Heart left ventricle (tissue), 16 donors: ENCODE measurements around the gene CBX5. TPM values are rescaled to one million over a fixed set of nuclear protein-coding genes. Genes with fewer than 3 reads are reported as not detected.

Experiments used
- ATAC-seq, 4 donors: fragments of 200-7000 bp; cut with Tn5 transposase; one replicate each; pipeline ENCODE4 v1.9.1; 2020 to 2022; ENCODE audit warnings: moderate library complexity in 4 of 4, mild to moderate bottlenecking in 3 of 4, moderate number of reproducible peaks in 1 of 4
- DNase-seq, 5 donors: peaks; one replicate each; pipeline ENCODE4 v3.0.0-alpha.2; 2020
- H3K27ac ChIP-seq, 12 donors: fragments of 200-600 bp; sonication (generic) in 4 of 12; one replicate each; pipeline versions ENCODE4 v1.5.0 to v1.8.0; 2016 to 2022; ENCODE audit warnings: mild to moderate bottlenecking in 2 of 12
- H3K27me3 ChIP-seq, 9 donors: fragments of 200-600 bp; sonication (generic) in 2 of 9; one replicate each; pipeline versions ENCODE4 v1.5.1 to v1.8.0; 2016 to 2022; ENCODE audit warnings: mild to moderate bottlenecking in 3 of 9
- H3K36me3 ChIP-seq, 9 donors: fragments of 200-600 bp; sonication (generic) in 2 of 9; one replicate each; pipeline versions ENCODE4 v1.5.0 to v1.8.0; 2018 to 2022; ENCODE audit warnings: mild to moderate bottlenecking in 2 of 9
- H3K4me1 ChIP-seq, 12 donors: fragments of 200-600 bp; sonication (generic) in 4 of 12; one replicate each; pipeline versions ENCODE4 v1.5.0 to v1.8.0; 2016 to 2022; ENCODE audit warnings: mild to moderate bottlenecking in 3 of 12
- H3K4me3 ChIP-seq, 12 donors: fragments of 200-600 bp; sonication (generic) in 4 of 12; one replicate each; pipeline versions ENCODE4 v1.5.0 to v1.8.0; 2017 to 2022; ENCODE audit warnings: mild to moderate bottlenecking in 9 of 12, moderate library complexity in 4 of 12
- H3K9me3 ChIP-seq, 12 donors: fragments of 200-600 bp; sonication (generic) in 4 of 12; one replicate each; pipeline versions ENCODE4 v1.5.0 to v1.8.0; 2016 to 2022; ENCODE audit warnings: mild to moderate bottlenecking in 1 of 12
- POLR2A ChIP-seq, 2 donors: fragments of 450-650 bp; IDR thresholded peaks; one replicate each; pipeline ENCODE4 v1.6.1; 2017; ENCODE audit warnings: antibody characterized with exemption in 2 of 2, mild to moderate bottlenecking in 2 of 2, moderate library complexity in 2 of 2
- WGBS, 4 donors: extraction: QIAGEN DNeasy Blood & Tissue Kit in 2 of 4; methylation state at CpG; one replicate each; pipeline versions ENCODE4 v1.1.5 to v1.1.7; 2013 to 2018; 5-methylcytosine and 5-hydroxymethylcytosine counted together
- intact Hi-C, 10 donors: fragments of 100-400 bp; cut with DNase I; formaldehyde crosslinking; loops; one replicate each; pipeline versions ENCODE4 v1.11.1 to v1.14.2; 2022
- polyA plus RNA-seq, 2 donors: library from polyadenylated mRNA; stranded (reverse); fragments of 200-250 nt; gene quantifications; one replicate each; pipeline ENCODE4 v1.2.3, GENCODE V29; 2013
- total RNA-seq, 9 donors: library from RNA; depleted of rRNA in 2 of 9; stranded (reverse); fragments of >200 nt in 2 of 9; fragmentation: NEBNext Ultra II Directional in 3 of 9; extraction: Animal tissue kit (Norgen Biotek cat#: 25700) in 3 of 9; gene quantifications; one replicate each; pipeline versions ENCODE4 v1.1.0 to v1.2.4, GENCODE V29; 2016 to 2023
- TF ChIP-seq, protein P1 (sequence below), 12 donors: fragments of 200-600 bp; sonication (generic) in 4 of 12; IDR thresholded peaks; one replicate each; pipeline versions ENCODE4 v1.5.0 to v1.8.0; 2018 to 2022; ENCODE audit warnings: antibody characterized with exemption in 12 of 12, mild to moderate bottlenecking in 5 of 12
- donor health status: ischemic (EF 13 %, LVEDD 7.1; RV severe dilation, severe dysfunction).
- donor health status: healthy with polysubstance abuse.
- donor health status: DM: no; HTN: yes; CAD: no.
- donor health status: DM: no; HTN: no; CAD: no.
- donor health status: ischemic (EF 25% LVEDD 6.9; RV normal size, moderate dysfunction).
- donor health status: ischemic (EF 25% LVEDD 5.7; RV mildly dilated, moderate dysfunction).
- donor health status: healthy.
- donor health status: DM: yes; HTN: yes; CAD: no.
- donor health status: ischemic (EF 35%, LVEDD 5.7; RV mildly dilated, moderate dysfunction).
- donor health status: nonischemic (EF 11% LVEDD 7.7; RV severe dilation, severe dysfunction).
- donor health status: DM: yes; HTN: yes; CAD: no.
- donor health status: PGD.
- donor health status: ischemic (EF 29% LVEDD 5.4; RV normal size, mild dysfunction).
- donor health status: nonischemic (EF 23%, LVEDD 6.1; RV moderate dilation, normal function).

Gene CBX5
- total and polyA plus RNA-seq, 11 donors, result 18.4 to 59.5 (median 39.9) TPM

DNA sequence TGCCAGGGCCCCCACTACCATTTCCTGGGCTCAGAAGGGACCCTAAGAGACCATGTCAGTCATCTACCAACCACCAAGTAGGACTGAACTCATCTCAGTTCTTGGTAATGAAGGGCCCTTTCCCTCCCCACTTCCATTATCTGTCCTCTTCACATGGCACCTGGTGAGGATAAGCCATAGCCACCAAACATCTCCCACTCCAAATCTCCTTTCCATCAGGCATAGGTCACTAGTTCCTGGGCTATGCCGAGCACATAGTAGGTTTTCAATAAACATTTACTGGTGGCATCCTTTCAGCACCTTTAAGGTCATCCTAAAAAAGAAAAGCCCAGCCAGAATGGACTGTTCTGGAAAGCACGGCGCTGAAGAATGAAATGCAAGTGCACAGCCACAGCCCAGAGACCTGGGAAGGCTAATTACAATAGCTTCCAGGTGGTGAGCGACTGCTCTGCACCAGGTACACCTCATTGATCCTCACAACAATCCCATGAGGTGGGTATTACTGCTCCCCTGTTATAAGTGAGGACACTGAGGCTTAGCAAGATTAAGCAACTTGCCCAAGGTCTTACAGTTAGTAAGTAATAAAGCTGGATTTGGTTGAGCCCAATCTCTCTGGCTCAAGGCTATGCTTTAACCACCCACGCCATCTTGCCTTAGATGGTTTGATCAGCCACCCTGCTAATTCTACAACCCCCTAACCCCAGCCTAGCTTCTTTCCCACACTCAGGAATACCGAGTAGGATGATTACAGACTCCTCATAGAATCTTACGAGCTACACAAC lies 95.7 kb downstream of the CBX5 start:
- Histone ChIP-seq H3K36me3 (peaks cover 0 to 34% (median 19%) of the 10 kb centered on the region in 9 donors), H3K27ac (no peak overlapping the region), H3K27me3 (no peaks in the 10 kb centered on the region), H3K9me3 (no peaks in the 10 kb centered on the region), H3K4me1 (peaks cover 0 to 12% (median 8%) of the 10 kb centered on the region in 12 donors), H3K4me3 (no peak overlapping the region)
- ATAC-seq (no peak), DNase-seq (no peak)
- 89 to 94% (median 94%) methylated on average over 7 of the region's 7 CpGs for WGBS, 4 donors
- intact Hi-C loops, result no loop called here
- TF ChIP-seq, protein P1, sequence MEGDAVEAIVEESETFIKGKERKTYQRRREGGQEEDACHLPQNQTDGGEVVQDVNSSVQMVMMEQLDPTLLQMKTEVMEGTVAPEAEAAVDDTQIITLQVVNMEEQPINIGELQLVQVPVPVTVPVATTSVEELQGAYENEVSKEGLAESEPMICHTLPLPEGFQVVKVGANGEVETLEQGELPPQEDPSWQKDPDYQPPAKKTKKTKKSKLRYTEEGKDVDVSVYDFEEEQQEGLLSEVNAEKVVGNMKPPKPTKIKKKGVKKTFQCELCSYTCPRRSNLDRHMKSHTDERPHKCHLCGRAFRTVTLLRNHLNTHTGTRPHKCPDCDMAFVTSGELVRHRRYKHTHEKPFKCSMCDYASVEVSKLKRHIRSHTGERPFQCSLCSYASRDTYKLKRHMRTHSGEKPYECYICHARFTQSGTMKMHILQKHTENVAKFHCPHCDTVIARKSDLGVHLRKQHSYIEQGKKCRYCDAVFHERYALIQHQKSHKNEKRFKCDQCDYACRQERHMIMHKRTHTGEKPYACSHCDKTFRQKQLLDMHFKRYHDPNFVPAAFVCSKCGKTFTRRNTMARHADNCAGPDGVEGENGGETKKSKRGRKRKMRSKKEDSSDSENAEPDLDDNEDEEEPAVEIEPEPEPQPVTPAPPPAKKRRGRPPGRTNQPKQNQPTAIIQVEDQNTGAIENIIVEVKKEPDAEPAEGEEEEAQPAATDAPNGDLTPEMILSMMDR (IDR thresholded peaks at IDR 0.05), result no peak
- no peak for TF ChIP-seq POLR2A (IDR thresholded peaks at IDR 0.05)

DNA sequence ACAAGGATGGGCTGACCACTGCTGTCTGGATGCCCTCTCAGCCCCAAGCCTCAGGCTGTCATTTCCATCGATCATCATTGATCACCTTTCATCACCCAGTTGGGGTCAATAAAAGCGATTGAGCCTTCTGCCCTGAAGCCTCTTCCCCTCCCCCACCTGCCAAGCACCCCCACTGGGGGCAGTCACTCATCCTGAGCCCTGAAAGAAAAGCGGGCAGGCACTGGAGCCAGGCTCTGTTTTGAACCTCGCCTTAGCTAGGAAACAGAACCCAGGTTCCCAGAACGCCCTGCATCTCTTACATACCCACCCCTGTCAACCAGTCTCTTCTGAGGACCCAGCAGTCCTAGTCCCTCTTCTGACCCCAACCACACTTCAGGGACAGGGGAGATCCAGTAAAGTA lies 96.9 kb downstream of the CBX5 start:
- DNase-seq (no peak), ATAC-seq (no peak)
- intact Hi-C loops, result no loop called here
- peaks cover 0 to 5% (median 3%) of the 10 kb centered on the region in 12 donors for H3K4me1 ChIP-seq
- H3K4me3 ChIP-seq, result no peak overlapping the region
- peaks cover 0 to 34% (median 19%) of the 10 kb centered on the region in 9 donors for H3K36me3 ChIP-seq
- WGBS, 4 donors, result 79 to 95% (median 89%) methylated on average over 4 to 5 of the region's 5 CpGs
- H3K27ac ChIP-seq, result no peak overlapping the region
- TF ChIP-seq, protein P1 (IDR thresholded peaks at IDR 0.05), result no peak
- no peak for TF ChIP-seq POLR2A (IDR thresholded peaks at IDR 0.05)
- no peaks in the 10 kb centered on the region for H3K9me3 ChIP-seq
- H3K27me3 ChIP-seq, result no peaks in the 10 kb centered on the region

DNA sequence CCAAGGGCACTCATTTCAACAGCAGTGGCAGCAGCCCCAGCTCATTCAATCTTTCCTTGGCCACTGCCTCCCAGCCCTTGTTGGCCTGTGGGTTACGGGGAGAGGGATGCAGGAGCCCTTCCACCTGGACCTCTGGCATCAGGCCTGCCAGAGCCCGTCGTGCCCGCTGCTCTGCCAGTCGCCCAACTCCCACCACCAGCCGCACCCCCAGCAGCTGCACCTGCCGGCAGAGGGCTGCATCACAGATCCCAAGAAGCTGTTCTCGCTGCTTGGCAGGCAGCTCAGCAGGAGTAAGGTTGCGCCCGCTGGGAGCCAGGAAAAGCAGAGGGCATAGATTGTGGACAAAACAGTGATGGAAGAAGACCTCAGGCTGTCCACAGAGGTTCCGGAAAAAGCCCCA lies 97.8 kb downstream of the CBX5 start:
- Histone ChIP-seq H3K27me3 (no peaks in the 10 kb centered on the region), H3K36me3 (peaks cover 0 to 34% (median 19%) of the 10 kb centered on the region in 9 donors), H3K9me3 (no peaks in the 10 kb centered on the region), H3K4me3 (no peak overlapping the region), H3K27ac (no peak overlapping the region), H3K4me1 (no peaks in the 10 kb centered on the region)
- DNase-seq (no peak), ATAC-seq (no peak)
- 95 to 99% (median 96%) methylated on average over 6 to 11 of the region's 11 CpGs for WGBS, 4 donors
- TF ChIP-seq POLR2A (IDR thresholded peaks at IDR 0.05), result no peak
- intact Hi-C loops, result no loop called here

Other genes starting within 250 kb of the CBX5 start
- not detected for gene HOXC5, start 247.1 kb downstream of the CBX5 start, total RNA-seq
- gene HOXC5, start 247.1 kb downstream of the CBX5 start, polyA plus RNA-seq, result not detected
- gene HOXC4, start 226.3 kb downstream of the CBX5 start, total RNA-seq, result 1 to 10 TPM in 1 of 9 donors, under 1 TPM in 2, not detected in 6; 0.20 to 1.2 (median 0.29) TPM
- gene HOXC4, start 226.3 kb downstream of the CBX5 start, polyA plus RNA-seq, result under 1 TPM in 1 of 2 donors, not detected in 1; 0.06 TPM
- gene SMUG1, start 91.1 kb downstream of the CBX5 start, total RNA-seq, result 10 to 100 TPM; 10.5 to 18.9 (median 15.7) TPM
- 10 to 100 TPM; 13.3 to 21.9 TPM for gene SMUG1, start 91.1 kb downstream of the CBX5 start, polyA plus RNA-seq
- gene HNRNPA1, start 604 bp upstream of the CBX5 start, total RNA-seq, result 100 to 1,000 TPM; 129 to 565 (median 396) TPM
- gene HNRNPA1, start 604 bp upstream of the CBX5 start, polyA plus RNA-seq, result 100 to 1,000 TPM; 315 to 735 TPM
- 1 to 10 TPM in 2 of 9 donors, under 1 TPM in 5, not detected in 2; 0.21 to 1.7 (median 0.63) TPM for gene NFE2, start 20.9 kb upstream of the CBX5 start, total RNA-seq
- under 1 TPM; 0.38 to 0.51 TPM for gene NFE2, start 20.9 kb upstream of the CBX5 start, polyA plus RNA-seq
- 100 to 1,000 TPM; 112 to 146 (median 125) TPM for gene COPZ1, start 45.0 kb upstream of the CBX5 start, total RNA-seq
- gene COPZ1, start 45.0 kb upstream of the CBX5 start, polyA plus RNA-seq, result 100 to 1,000 TPM in 1 of 2 donors, 10 to 100 TPM in 1; 77.3 to 142 TPM
- gene GPR84, start 84.4 kb upstream of the CBX5 start, total RNA-seq, result 1 to 10 TPM in 2 of 9 donors, under 1 TPM in 2, not detected in 5; 0.21 to 4.4 (median 0.94) TPM
- under 1 TPM in 1 of 2 donors, not detected in 1; 0.37 TPM for gene GPR84, start 84.4 kb upstream of the CBX5 start, polyA plus RNA-seq
- gene ZNF385A, start 104.6 kb upstream of the CBX5 start, total RNA-seq, result 10 to 100 TPM in 4 of 9 donors, 1 to 10 TPM in 5; 3.6 to 22.7 (median 6.7) TPM
- gene ZNF385A, start 104.6 kb upstream of the CBX5 start, polyA plus RNA-seq, result 1 to 10 TPM; 5.3 TPM
- 100 to 1,000 TPM in 2 of 9 donors, 10 to 100 TPM in 7; 41.6 to 128 (median 55.0) TPM for gene ITGA5, start 139.1 kb upstream of the CBX5 start, total RNA-seq
- gene ITGA5, start 139.1 kb upstream of the CBX5 start, polyA plus RNA-seq, result 100 to 1,000 TPM in 1 of 2 donors, 10 to 100 TPM in 1; 33.2 to 301 TPM
- gene GTSF1, start 193.5 kb upstream of the CBX5 start, total RNA-seq, result 1 to 10 TPM in 1 of 9 donors, not detected in 8; 1.2 TPM
- gene GTSF1, start 193.5 kb upstream of the CBX5 start, polyA plus RNA-seq, result under 1 TPM in 1 of 2 donors, not detected in 1; 0.39 TPM
- gene NCKAP1L, start 217.6 kb upstream of the CBX5 start, total RNA-seq, result 10 to 100 TPM in 2 of 9 donors, 1 to 10 TPM in 7; 2.4 to 66.3 (median 5.4) TPM
- gene NCKAP1L, start 217.6 kb upstream of the CBX5 start, polyA plus RNA-seq, result 1 to 10 TPM in 1 of 2 donors, under 1 TPM in 1; 0.88 to 2.1 TPM